Activated CD4-positive, alpha-beta T cell treated with anti-CD3 and anti-CD28 coated beads for 1 hour (primary cell): ENCODE data around the gene GPX1.

Experiments used
- DNase-seq: peaks from one replicate; pipeline ENCODE4 v3.0.0-alpha.2; 2020

The GPX1 gene

DNA sequence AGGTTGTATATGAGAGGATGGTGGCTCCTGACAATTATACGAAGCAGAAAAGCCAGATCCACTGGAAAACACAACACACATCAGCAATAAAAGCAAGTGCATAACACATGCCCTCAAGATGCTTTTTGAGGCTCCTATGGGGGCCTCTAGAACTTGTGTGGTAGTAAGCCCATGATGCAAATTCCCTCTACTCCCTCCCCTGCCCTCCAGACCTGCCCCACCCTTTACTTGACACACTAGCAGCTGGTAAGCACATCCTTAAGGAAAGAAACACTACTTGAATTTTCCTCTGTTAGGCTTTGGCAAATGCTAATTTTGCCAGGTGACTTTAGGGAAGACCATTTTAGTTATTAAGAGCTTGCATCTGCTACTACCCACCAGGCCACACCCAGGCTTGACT, 47.5 kb downstream of the GPX1 start:
- DNase-seq = no peak
